ENCODE data around the gene GABRA4. TPM values are rescaled to one million over a fixed set of nuclear protein-coding genes. Genes with fewer than 3 reads are reported as not detected.

Gene GABRA4
- total and polyA plus RNA-seq, 10 of the 15 experiments (the other 5 are each of a cell fraction or from before 2014, with no cell fraction given), result 0.69 to 14.6 (median 1.1) TPM

DNA sequence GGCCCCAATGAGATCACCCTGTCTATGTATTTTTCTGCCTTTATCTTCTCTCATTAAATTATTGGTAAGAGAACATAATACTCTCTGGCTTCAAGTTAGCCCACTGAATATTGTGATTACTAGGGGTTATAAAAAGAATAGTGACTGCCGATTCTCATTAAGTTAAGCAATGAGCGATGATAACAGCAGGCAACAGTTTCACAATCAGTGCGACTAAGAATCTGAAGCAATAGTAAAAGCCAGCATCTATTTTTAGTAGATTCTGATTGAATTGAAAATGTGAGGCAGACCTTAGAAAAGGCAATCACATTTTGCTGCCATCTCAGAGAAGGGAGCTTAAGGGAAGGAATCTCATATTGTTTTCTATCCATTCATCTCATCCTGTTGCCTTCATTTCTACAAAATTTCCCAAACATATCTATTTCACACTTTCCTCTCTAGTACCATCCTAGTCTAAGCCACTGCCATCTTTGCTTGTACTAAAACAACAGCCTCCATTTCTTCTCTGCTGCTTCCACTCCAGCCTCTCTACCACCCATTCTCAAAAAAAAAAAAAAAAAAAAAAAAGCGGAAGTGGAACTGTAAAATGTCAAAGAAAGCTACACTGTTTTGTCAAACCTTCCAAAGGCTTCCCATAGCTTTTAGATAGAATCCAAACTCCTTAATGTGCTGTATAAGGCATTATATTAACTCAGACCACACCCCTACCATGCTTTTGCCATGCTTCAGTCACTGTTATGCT, 17.4 kb downstream of the GABRA4 start (continued):
- TF ChIP-seq ZSCAN29 (IDR thresholded peaks at IDR 0.05) (no peak), HDAC6 (IDR thresholded peaks at IDR 0.05; ENCODE audit: unreplicated experiment) (no peak), FOS (IDR thresholded peaks at IDR 0.05; ENCODE audit: borderline replicate concordance, extremely low read depth, insufficient read length) (no peak), EP300 (IDR thresholded peaks at IDR 0.05; ENCODE audit: borderline replicate concordance in 1 of 2, control insufficient read depth in 1 of 2, low read depth in 2 of 2, low read length in 2 of 2) (0 out of 4 replicates have a peak, but pooled peaks of 1 of the 2 experiments have one; percentile 11), POLR2A (IDR thresholded peaks at IDR 0.05; ENCODE audit: low read depth, low read length) (no peak)
- TF ChIP-seq, protein P1, sequence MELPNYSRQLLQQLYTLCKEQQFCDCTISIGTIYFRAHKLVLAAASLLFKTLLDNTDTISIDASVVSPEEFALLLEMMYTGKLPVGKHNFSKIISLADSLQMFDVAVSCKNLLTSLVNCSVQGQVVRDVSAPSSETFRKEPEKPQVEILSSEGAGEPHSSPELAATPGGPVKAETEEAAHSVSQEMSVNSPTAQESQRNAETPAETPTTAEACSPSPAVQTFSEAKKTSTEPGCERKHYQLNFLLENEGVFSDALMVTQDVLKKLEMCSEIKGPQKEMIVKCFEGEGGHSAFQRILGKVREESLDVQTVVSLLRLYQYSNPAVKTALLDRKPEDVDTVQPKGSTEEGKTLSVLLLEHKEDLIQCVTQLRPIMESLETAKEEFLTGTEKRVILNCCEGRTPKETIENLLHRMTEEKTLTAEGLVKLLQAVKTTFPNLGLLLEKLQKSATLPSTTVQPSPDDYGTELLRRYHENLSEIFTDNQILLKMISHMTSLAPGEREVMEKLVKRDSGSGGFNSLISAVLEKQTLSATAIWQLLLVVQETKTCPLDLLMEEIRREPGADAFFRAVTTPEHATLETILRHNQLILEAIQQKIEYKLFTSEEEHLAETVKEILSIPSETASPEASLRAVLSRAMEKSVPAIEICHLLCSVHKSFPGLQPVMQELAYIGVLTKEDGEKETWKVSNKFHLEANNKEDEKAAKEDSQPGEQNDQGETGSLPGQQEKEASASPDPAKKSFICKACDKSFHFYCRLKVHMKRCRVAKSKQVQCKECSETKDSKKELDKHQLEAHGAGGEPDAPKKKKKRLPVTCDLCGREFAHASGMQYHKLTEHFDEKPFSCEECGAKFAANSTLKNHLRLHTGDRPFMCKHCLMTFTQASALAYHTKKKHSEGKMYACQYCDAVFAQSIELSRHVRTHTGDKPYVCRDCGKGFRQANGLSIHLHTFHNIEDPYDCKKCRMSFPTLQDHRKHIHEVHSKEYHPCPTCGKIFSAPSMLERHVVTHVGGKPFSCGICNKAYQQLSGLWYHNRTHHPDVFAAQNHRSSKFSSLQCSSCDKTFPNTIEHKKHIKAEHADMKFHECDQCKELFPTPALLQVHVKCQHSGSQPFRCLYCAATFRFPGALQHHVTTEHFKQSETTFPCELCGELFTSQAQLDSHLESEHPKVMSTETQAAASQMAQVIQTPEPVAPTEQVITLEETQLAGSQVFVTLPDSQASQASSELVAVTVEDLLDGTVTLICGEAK (IDR thresholded peaks at IDR 0.05; ENCODE audit: borderline replicate concordance), result no peak
- TF ChIP-seq, protein P2, sequence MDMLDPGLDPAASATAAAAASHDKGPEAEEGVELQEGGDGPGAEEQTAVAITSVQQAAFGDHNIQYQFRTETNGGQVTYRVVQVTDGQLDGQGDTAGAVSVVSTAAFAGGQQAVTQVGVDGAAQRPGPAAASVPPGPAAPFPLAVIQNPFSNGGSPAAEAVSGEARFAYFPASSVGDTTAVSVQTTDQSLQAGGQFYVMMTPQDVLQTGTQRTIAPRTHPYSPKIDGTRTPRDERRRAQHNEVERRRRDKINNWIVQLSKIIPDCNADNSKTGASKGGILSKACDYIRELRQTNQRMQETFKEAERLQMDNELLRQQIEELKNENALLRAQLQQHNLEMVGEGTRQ (IDR thresholded peaks at IDR 0.05; ENCODE audit: borderline replicate concordance, low read depth, low read length), result no peak
